ENCODE results near the gene ATP1A4.

The ATP1A4 gene

DNA sequence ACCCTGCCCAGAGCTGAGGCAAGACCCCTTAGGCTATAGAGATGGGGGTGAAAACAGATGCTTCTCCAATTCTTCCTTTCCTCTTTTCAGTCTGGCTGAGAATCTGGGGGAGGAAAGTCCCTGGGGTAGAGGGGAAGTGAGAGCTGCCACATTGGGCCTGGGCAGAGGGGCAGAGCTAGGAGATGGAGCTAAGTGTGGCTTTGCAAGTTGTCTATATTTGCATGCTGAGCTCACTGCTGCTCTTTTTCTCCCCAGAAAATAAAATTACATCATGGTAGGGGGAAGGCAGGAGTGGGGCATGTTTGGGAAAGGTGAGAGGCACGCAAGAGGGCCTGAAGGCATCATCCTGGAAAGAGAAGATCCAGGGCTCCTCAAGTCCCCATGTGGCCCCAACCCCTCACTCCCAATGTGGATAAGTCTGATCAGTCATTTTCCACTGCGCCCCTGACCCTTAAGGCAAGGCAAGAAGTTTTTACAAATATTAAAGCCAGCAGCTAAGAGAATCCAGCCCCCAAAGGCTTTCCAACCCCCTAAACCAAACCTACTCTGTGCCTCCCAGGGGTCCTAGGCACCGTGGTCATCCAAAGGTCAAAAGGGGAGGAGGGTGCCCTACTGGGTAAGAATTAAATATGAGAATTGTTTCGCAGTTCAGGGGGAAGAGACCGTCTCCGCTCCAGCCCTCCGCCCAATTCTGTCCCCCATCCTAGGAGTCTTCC lies 53.3 kb downstream of the ATP1A4 start:
- Mint-ChIP-seq H3K4me3 (peak overlapping the region; percentile 96), H3K36me3 (ENCODE audit: low read depth) (peaks cover 38% of the 10 kb centered on the region), H3K9me3 (no peaks in the 10 kb centered on the region), H3K4me1 (ENCODE audit: low read depth) (peaks cover 76% of the 10 kb centered on the region), H3K27ac (peak overlapping the region; percentile 69), H3K27me3 (no peaks in the 10 kb centered on the region)
- intact Hi-C loops (cut with micrococcal nuclease) = loop anchor here (5.0 kb wide), 1 partner anchor 102 kb away; no protein-coding TSS in a partner anchor

DNA sequence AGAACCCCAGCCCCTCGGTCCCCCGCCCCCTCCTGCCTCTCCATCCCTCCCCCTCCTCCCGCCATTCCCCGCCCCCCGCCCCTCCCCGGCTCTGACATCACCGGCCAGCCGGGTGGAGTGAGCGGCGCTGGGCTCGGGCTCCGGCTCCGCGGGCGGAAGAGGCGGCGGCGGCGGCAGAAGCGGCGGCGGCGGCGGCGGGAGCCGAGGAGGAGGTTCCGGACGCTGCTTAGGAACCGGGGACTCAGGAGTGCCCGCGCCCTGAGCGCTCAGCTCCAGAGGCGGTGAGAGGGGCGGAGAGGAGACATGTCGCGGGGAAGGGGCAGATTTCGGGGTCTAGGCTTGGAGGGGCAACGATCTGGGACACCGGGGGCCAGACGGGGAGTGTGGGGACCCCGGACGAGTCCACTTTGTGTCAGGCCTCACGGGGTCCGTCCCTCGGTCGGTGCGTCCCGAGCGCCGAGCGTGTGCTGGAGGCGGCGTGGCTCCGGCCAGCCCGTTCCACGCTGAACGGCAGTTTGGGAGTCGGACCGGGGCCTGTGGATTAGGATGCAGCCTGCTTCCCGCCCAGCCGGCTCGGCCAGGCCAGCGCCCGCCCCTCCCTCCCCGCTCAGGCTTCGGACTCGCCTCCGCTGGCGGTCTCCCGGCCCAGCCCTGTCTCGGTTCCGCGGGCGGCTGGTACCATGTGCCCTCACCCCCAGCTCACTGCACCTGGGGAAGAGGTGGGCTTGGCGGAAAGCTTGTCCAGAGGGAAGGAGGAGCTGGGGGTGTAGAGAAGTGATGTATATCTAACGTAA lies 54.0 kb downstream of the ATP1A4 start, which contains the start of gene PEA15:
Gene PEA15, plus strand, starts transcription at position 143 of the 794 bp plus-strand sequence. CDS start 6,161 bp downstream, outside the sequence.
- H3K27me3 Mint-ChIP-seq = no peaks in the 10 kb centered on the region
- intact Hi-C loops (cut with micrococcal nuclease) = no loop called here
- peak within 1 kb of the TSS; percentile 69 for H3K27ac Mint-ChIP-seq
- peaks cover 81% of the 10 kb centered on the region for H3K4me1 Mint-ChIP-seq (ENCODE audit: low read depth)
- H3K9me3 Mint-ChIP-seq = no peaks in the 10 kb centered on the region
- H3K4me3 Mint-ChIP-seq = peak within 1 kb of the TSS; percentile 96
- peaks cover 45% of the 10 kb centered on the region for H3K36me3 Mint-ChIP-seq (ENCODE audit: low read depth)

DNA sequence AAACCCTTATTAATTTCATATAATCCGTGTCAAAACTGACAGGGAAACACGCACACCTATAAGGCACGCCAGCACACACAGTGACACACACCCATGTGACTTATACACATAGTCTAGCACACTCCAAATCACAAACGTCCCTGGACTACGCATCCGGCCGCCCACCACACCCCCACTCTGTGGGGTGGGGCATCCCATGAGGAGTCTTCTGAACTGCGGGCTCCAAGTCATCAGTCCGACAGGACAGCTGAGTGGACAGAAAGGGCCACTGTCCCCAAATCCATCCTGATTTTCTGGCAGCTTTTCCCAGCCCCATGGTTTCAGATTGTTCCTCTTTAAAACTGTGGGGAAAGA lies 54.6 kb downstream of the ATP1A4 start:
- peaks cover 51% of the 10 kb centered on the region for H3K36me3 Mint-ChIP-seq (ENCODE audit: low read depth)
- H3K27ac Mint-ChIP-seq = peak overlapping the region; percentile 69
- intact Hi-C loops (cut with micrococcal nuclease) = no loop called here
- peak overlapping the region; percentile 96 for H3K4me3 Mint-ChIP-seq
- H3K4me1 Mint-ChIP-seq (ENCODE audit: low read depth) = peaks cover 81% of the 10 kb centered on the region
- H3K27me3 Mint-ChIP-seq = no peaks in the 10 kb centered on the region
- H3K9me3 Mint-ChIP-seq = no peaks in the 10 kb centered on the region

DNA sequence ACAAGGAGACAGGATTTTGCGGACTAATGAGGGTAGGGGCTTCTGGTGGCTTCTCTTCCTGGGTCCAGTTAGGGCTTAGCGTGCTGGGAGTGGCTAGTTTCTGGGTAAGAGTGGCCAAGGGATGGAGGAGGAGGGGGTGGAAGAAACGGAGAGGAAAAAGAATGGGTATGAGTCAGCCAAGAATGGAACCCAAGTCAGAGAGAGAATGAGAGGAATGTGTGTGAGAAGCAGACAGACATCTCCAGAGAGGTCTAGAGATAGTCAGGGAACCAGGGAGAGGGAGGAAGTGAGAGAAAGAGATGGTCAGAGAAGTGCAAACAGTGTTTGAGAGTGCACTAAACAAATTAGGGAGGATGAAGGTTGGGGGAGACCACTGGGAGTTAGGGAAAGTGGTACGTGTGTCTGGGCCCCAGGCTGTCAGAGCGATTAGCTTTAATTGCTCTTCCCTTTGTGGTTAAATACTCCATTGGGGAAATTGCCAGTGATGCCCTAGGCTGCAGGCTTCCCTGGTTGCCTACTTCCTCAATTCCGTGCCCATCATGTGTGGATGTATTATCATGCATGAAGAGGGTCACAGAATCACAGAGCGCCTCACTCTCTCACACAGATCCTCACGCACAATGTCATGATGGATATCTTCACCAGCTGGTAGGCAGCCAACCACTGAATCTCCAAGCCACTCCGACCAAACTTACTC lies 55.2 kb downstream of the ATP1A4 start:
- H3K4me3 Mint-ChIP-seq = peak overlapping the region; percentile 96
- peaks cover 56% of the 10 kb centered on the region for H3K36me3 Mint-ChIP-seq (ENCODE audit: low read depth)
- peak overlapping the region; percentile 69 for H3K27ac Mint-ChIP-seq
- no peaks in the 10 kb centered on the region for H3K9me3 Mint-ChIP-seq
- peaks cover 81% of the 10 kb centered on the region for H3K4me1 Mint-ChIP-seq (ENCODE audit: low read depth)
- intact Hi-C loops (cut with micrococcal nuclease) = no loop called here
- no peaks in the 10 kb centered on the region for H3K27me3 Mint-ChIP-seq

DNA sequence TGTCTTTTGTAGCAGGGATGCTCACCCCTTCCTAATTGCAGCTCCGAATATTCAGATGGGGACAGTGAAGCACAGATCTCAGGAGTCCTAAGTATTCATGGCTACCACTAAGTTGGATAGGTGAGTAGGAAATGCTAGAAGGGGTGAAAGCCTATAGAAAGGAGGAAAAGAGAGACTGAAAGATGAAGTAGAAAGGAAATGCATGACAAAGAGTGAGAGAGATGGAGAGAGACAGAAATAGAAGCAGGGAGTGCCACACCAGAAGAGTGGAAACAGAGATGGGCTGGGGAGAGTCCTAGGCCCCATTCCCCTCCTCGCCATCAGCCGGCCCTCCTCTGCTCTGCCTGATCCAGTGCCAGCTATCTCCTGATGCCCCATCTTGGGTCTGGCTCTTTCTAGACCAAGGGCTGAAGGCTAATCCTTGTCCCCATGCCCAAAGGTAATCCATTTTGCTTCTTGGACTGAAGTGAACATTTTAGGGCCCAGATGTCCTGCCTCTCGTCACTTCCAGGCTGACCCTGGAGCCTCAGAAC lies 55.8 kb downstream of the ATP1A4 start:
- peaks cover 77% of the 10 kb centered on the region for H3K4me1 Mint-ChIP-seq (ENCODE audit: low read depth)
- no peak overlapping the region for H3K4me3 Mint-ChIP-seq

DNA sequence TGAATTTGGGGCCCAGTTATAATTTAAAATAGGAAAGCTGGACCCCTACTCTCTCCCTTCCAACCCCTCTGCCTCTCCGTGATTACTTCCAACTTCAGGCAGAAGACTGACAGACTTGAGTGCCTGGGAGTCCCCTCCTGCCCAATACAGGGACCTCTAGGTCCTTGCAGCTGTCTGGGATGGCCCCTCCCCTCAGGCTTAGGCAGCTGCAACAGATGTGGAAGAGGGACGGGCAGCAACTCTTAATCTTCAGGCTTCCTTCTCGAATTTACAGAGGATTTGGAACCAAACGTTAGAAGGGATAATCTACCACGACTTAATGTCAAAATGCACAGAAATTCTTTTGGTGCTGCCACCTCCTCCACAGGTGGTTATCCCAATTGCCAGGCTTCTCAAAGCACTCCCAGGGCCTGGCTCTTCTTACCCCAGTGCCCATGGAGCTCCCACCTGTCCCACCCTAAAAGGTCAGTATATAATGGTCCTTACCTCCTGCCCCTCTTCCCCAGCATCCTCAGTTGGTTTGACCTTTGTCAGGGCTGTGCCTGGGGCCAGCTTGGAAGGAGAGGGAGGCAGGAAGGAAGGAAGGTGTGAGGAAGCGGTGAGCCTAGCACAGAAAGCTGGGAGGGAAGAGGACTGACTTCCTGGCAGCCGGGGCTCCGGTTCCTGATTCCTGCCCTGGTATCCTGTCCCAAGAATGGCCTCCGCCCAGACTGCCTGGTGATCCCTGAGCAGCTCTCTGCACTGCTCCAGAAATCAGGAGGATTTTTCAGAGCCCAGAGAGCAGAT lies 56.6 kb downstream of the ATP1A4 start:
- H3K36me3 Mint-ChIP-seq (ENCODE audit: low read depth) = peaks cover 70% of the 10 kb centered on the region
- peaks cover 77% of the 10 kb centered on the region for H3K4me1 Mint-ChIP-seq (ENCODE audit: low read depth)
- H3K27ac Mint-ChIP-seq = no peak overlapping the region
- H3K27me3 Mint-ChIP-seq = no peaks in the 10 kb centered on the region
- H3K9me3 Mint-ChIP-seq = no peaks in the 10 kb centered on the region
- intact Hi-C loops (cut with micrococcal nuclease) = no loop called here
- H3K4me3 Mint-ChIP-seq = peak overlapping the region; percentile 22

More for the DNA sequence above, 55.8 kb downstream of the ATP1A4 start:
- H3K36me3 Mint-ChIP-seq (ENCODE audit: low read depth) = peaks cover 63% of the 10 kb centered on the region
- peak overlapping the region; percentile 69 for H3K27ac Mint-ChIP-seq
- no peaks in the 10 kb centered on the region for H3K27me3 Mint-ChIP-seq
- intact Hi-C loops (cut with micrococcal nuclease) = no loop called here
- H3K9me3 Mint-ChIP-seq = no peaks in the 10 kb centered on the region

DNA sequence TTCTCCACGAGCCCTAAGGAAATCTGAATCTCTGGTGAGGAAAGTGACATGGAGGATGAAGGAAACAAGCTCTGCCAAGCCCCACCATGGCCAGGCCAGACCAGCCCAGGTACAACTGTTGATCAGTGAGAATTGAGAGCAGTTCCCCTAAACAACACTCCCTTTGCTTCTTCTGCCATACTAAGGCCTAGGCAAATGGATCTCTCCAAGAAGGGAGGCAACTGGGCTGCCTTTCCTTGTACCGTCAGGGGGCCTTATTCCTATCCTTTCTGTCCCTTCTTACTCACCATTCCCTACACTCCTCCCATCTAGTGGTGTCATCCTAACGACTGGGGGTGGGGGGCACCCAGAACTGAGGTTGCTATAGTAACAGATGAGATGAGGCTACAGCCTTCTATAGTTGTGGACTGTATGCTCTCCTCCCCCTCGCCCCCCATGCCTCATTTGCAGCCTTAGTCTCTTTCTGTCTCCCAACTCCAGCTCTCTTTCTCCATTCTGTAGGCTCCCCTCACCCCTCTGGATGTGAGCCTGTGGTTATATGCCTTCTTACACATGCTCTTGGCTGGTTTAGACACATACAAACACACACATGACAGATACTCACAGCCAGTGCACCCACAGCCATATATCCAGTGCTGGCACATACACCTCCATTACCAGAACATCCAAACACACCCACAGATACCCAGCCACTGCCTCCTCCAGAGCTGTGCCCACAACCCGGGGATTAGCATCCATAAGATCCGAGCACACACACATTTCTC lies 57.3 kb downstream of the ATP1A4 start:
- H3K4me1 Mint-ChIP-seq (ENCODE audit: low read depth) = peaks cover 83% of the 10 kb centered on the region
- no peak overlapping the region for H3K4me3 Mint-ChIP-seq
- no peaks in the 10 kb centered on the region for H3K9me3 Mint-ChIP-seq
- no peaks in the 10 kb centered on the region for H3K27me3 Mint-ChIP-seq
- H3K36me3 Mint-ChIP-seq (ENCODE audit: low read depth) = peaks cover 78% of the 10 kb centered on the region
- intact Hi-C loops (cut with micrococcal nuclease) = no loop called here
- H3K27ac Mint-ChIP-seq = no peak overlapping the region

DNA sequence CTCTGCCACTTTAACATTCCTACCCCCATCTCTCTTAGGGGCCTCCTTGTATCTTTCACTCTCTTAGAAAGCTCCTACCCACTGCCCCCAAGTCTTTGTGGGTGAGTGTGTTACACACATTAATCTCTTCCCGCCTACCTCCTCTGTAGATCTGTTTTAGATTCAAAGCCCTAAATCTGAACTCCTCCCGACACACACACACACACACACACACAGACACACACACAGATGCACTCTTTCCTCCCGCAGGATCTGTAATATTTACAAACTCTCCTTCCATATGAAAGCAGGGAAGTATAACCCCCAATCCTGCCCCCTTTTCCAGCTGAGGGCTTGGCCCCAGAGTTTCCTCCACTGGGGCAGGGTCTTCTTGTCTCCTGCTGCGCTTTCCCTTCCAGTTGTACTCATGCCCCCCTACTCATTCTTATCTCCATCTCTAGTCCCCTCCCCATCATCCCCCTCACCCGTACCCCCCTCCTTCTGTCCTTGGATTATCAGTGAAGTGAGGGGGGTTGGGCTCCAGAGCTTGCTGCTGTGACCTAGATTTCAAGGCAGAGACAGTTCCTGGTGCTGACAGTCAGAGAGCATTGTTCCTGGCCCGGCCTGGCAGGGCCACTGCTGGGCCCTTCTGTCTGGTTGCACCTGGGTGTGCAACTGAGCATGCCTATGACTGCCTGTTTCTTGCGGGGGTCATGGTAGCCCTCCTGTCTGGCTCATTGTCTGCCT lies 58.1 kb downstream of the ATP1A4 start:
- peaks cover 86% of the 10 kb centered on the region for H3K36me3 Mint-ChIP-seq (ENCODE audit: low read depth)
- no peaks in the 10 kb centered on the region for H3K9me3 Mint-ChIP-seq
- H3K4me1 Mint-ChIP-seq (ENCODE audit: low read depth) = peaks cover 82% of the 10 kb centered on the region
- intact Hi-C loops (cut with micrococcal nuclease) = no loop called here
- no peak overlapping the region for H3K27ac Mint-ChIP-seq
- H3K4me3 Mint-ChIP-seq = no peak overlapping the region
- H3K27me3 Mint-ChIP-seq = no peaks in the 10 kb centered on the region

DNA sequence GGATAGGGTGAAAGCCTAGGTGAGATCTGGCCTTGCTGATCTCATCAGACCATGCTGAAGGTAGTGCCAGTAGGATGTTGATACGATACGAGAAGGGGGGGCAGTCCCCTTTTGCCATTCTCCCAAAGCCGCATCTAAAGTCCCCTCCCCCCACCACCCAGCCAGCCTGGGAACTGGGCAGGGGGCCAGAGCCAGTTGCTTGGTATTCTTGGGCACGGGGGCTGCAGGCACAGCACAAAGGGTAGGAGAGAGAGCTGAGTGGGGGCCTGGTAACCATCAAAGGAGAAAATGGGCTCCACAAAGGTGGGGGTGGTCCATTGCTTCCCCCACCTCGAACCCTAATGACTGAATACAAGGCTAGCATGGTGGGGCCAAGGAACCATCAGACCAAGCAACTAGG lies 59.2 kb downstream of the ATP1A4 start:
- Mint-ChIP-seq H3K27ac (no peak overlapping the region), H3K27me3 (no peaks in the 10 kb centered on the region), H3K4me1 (ENCODE audit: low read depth) (peaks cover 86% of the 10 kb centered on the region), H3K9me3 (no peaks in the 10 kb centered on the region), H3K36me3 (ENCODE audit: low read depth) (peaks cover 91% of the 10 kb centered on the region), H3K4me3 (no peak overlapping the region)
- intact Hi-C loops (cut with micrococcal nuclease) = no loop called here

DNA sequence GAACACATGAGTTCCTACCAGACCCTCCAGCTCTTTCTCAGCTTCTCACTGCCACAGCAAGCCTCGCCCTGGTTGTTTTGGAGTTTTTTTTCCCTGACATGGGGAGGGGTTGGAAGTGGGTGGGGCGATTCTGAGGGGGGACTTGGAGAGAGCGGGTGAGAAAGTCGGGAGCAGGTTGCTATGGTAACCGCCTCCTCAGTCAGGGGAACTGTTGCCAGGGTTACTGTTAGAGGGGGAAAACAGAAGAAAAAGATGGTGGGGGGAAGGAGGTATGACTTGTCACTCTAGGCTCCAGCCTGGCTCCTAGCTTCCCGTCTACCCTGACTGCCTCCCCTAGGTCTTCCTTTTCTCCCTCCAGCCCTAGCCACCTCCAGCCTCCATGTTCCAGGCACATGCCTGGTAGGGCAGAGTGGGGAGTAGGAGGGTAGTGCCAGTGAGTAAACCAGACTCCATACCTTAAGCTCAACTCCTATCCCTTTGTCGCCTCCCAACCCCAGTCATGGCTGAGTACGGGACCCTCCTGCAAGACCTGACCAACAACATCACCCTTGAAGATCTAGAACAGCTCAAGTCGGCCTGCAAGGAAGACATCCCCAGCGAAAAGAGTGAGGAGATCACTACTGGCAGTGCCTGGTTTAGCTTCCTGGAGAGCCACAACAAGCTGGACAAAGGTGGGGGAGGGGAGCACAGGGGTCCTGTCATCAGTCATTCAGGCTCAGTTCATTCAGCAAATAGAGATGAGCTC lies 59.8 kb downstream of the ATP1A4 start:
- Mint-ChIP-seq H3K9me3 (no peaks in the 10 kb centered on the region), H3K4me3 (no peak overlapping the region), H3K4me1 (ENCODE audit: low read depth) (peaks cover 89% of the 10 kb centered on the region), H3K27me3 (no peaks in the 10 kb centered on the region), H3K36me3 (ENCODE audit: low read depth) (peaks cover 95% of the 10 kb centered on the region), H3K27ac (no peak overlapping the region)
- intact Hi-C loops (cut with micrococcal nuclease) = no loop called here

DNA sequence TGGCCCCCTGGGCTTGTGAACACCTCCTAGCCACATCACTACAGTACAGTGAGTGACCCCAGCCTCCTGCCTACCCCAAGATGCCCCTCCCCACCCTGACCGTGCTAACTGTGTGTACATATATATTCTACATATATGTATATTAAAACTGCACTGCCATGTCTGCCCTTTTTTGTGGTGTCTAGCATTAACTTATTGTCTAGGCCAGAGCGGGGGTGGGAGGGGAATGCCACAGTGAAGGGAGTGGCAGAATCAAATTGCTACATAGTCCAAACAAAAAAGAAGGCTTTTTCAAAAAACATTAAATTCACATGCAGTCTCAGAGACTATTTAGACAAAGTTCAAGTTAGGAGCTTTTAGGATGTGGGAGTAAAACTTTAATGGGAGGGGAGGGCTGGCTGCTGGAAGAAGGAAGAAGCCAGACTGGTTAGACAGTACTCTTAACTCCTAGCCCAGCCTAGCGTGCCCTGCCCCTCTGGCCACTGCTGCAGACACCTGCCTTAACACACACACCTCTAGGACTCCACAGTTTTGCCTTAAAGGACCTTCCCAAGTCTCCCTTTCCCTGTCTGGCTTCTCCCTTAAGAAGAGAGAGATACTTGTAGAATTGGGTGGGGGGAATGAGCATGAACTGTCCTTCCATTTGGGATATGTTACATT lies 63.2 kb downstream of the ATP1A4 start:
- no peak overlapping the region for H3K4me3 Mint-ChIP-seq
- peak overlapping the region; percentile 19 for H3K27ac Mint-ChIP-seq
- peaks cover 62% of the 10 kb centered on the region for H3K4me1 Mint-ChIP-seq (ENCODE audit: low read depth)
- H3K36me3 Mint-ChIP-seq (ENCODE audit: low read depth) = peaks cover 99% of the 10 kb centered on the region
- no peaks in the 10 kb centered on the region for H3K9me3 Mint-ChIP-seq
- intact Hi-C loops (cut with micrococcal nuclease) = no loop called here
- no peaks in the 10 kb centered on the region for H3K27me3 Mint-ChIP-seq
